Cardiac muscle cell (in vitro differentiated cells and primary cell): ENCODE results near the gene SLC46A1. TPM values are rescaled to one million over a fixed set of nuclear protein-coding genes. Genes with fewer than 3 reads are reported as not detected.

Experiments
- DNase-seq, 2 donors: peaks; one replicate each; pipeline versions ENCODE4 v3.0.0 to v3.0.0-alpha.2; 2010 to 2017; ENCODE audit warnings: low read depth in 1 of 2, low spot score in 1 of 2
- H3K27ac ChIP-seq: fragments of 200-600 bp; sonication (generic); 2 replicates; pipeline ENCODE4 v1.5.1; 2016
- H3K27me3 ChIP-seq: fragments of 200-600 bp; sonication (generic); 2 replicates; pipeline ENCODE4 v1.6.0; 2016; ENCODE audit warnings: control low read depth
- H3K36me3 ChIP-seq: fragments of 200-600 bp; sonication (generic); 2 replicates; pipeline ENCODE4 v1.5.1; 2016; ENCODE audit warnings: control low read depth
- H3K4me1 ChIP-seq: fragments of 200-600 bp; sonication (generic); 2 replicates; pipeline ENCODE4 v1.8.1; 2017; ENCODE audit warnings: low read depth, mild to moderate bottlenecking, mixed run types
- H3K4me3 ChIP-seq: fragments of 200-600 bp; sonication (generic); 2 replicates; pipeline ENCODE4 v1.5.1; 2016; ENCODE audit warnings: mild to moderate bottlenecking
- H3K9me3 ChIP-seq: fragments of 200-600 bp; sonication (generic); 2 replicates; pipeline ENCODE4 v1.5.1; 2017; ENCODE audit warnings: low read depth, mild to moderate bottlenecking, control low read depth
- CTCF ChIP-seq: IDR thresholded peaks from 2 replicates; pipeline ENCODE4 v1.5.1; 2012; ENCODE audit warnings: low read depth, mild to moderate bottlenecking, low read length
- polyA plus RNA-seq: library from polyadenylated mRNA; unstranded; fragments of >200 nt; fragmentation: Nextera tagmentation; extraction: Ambion mirVana; gene quantifications from 2 replicates; pipeline ENCODE4 v1.2.1, GENCODE V29; 2016
- total RNA-seq: library from RNA; depleted of rRNA; stranded (reverse); fragments of >200 nt; gene quantifications from 2 replicates; pipeline ENCODE4 v1.2.3, GENCODE V29; 2016

SLC46A1 gene
- total and polyA plus RNA-seq, 2 experiments from 2014 or later = 8.4 to 11.6 TPM

- peaks cover 61% of the 10 kb centered on the region for H3K36me3 ChIP-seq
- DNase-seq = peak in 1 of 2 donors; percentile 49
- peak; percentile 42 for TF ChIP-seq CTCF
- peak overlapping the region; percentile 88 for H3K27ac ChIP-seq
- H3K4me3 ChIP-seq = no peak overlapping the region
- peaks cover 2% of the 10 kb centered on the region for H3K4me1 ChIP-seq
- no peaks in the 10 kb centered on the region for H3K27me3 ChIP-seq
- H3K9me3 ChIP-seq = no peaks in the 10 kb centered on the region
Measured at GRCh38 chr17:28346746-28347246, 59.2 kb downstream of the SLC46A1 start.

GRCh38 chr17:28346199-28346580, 59.8 kb downstream of the SLC46A1 start:
- H3K9me3 ChIP-seq = no peaks in the 10 kb centered on the region
- peak; percentile 15 to 25 for DNase-seq
- TF ChIP-seq CTCF = no peak
- no peaks in the 10 kb centered on the region for H3K27me3 ChIP-seq
- peak overlapping the region; percentile 88 for H3K27ac ChIP-seq
- no peak overlapping the region for H3K4me3 ChIP-seq
- peaks cover 61% of the 10 kb centered on the region for H3K36me3 ChIP-seq
- peaks cover 2% of the 10 kb centered on the region for H3K4me1 ChIP-seq

- H3K27me3 ChIP-seq = no peaks in the 10 kb centered on the region
- H3K4me1 ChIP-seq = peaks cover 2% of the 10 kb centered on the region
- H3K27ac ChIP-seq = peak overlapping the region; percentile 88
- DNase-seq = peak in 1 of 2 donors; percentile 43
- H3K9me3 ChIP-seq = no peaks in the 10 kb centered on the region
- peaks cover 61% of the 10 kb centered on the region for H3K36me3 ChIP-seq
- TF ChIP-seq CTCF = no peak
- no peak overlapping the region for H3K4me3 ChIP-seq
Measured at GRCh38 chr17:28345419-28346198, 60.4 kb downstream of the SLC46A1 start.

Other genes with a start within 250 kb of the SLC46A1 start
- 40.3 and 81.1 TPM in 2 replicates for gene TMEM97, start 87.0 kb downstream of the SLC46A1 start, total RNA-seq
- gene TMEM97, start 87.0 kb downstream of the SLC46A1 start, polyA plus RNA-seq = 65.7 and 140 TPM in 2 replicates
- 41.9 and 45.6 TPM in 2 replicates for gene IFT20, start 70.7 kb downstream of the SLC46A1 start, total RNA-seq
- gene IFT20, start 70.7 kb downstream of the SLC46A1 start, polyA plus RNA-seq = 69.5 and 73.8 TPM in 2 replicates
- gene TNFAIP1, start 70.5 kb downstream of the SLC46A1 start, total RNA-seq = 35.4 and 56.5 TPM in 2 replicates
- 30.9 and 35.7 TPM in 2 replicates for gene TNFAIP1, start 70.5 kb downstream of the SLC46A1 start, polyA plus RNA-seq
- 124 and 164 TPM in 2 replicates for gene POLDIP2, start 48.7 kb downstream of the SLC46A1 start, total RNA-seq
- gene POLDIP2, start 48.7 kb downstream of the SLC46A1 start, polyA plus RNA-seq = 141 and 147 TPM in 2 replicates
- not detected in 2 replicates for gene SEBOX, start 41.0 kb downstream of the SLC46A1 start, total RNA-seq
- gene SEBOX, start 41.0 kb downstream of the SLC46A1 start, polyA plus RNA-seq = 0.44 TPM in 1 of 2 replicates, not detected in the other
- gene VTN, start 35.9 kb downstream of the SLC46A1 start, total RNA-seq = 4.3 and 5.2 TPM in 2 replicates
- gene VTN, start 35.9 kb downstream of the SLC46A1 start, polyA plus RNA-seq = 3.4 and 5.6 TPM in 2 replicates
- gene SARM1, start 34.5 kb downstream of the SLC46A1 start, total RNA-seq = 11.5 and 13.4 TPM in 2 replicates
- 5.5 and 8.9 TPM in 2 replicates for gene SARM1, start 34.5 kb downstream of the SLC46A1 start, polyA plus RNA-seq
- not detected in 2 replicates for gene SLC13A2, start 67.4 kb upstream of the SLC46A1 start, total RNA-seq
- gene SLC13A2, start 67.4 kb upstream of the SLC46A1 start, polyA plus RNA-seq = not detected in 2 replicates
- 0.06 and 0.18 TPM in 2 replicates for gene FOXN1, start 100.1 kb upstream of the SLC46A1 start, total RNA-seq
- gene FOXN1, start 100.1 kb upstream of the SLC46A1 start, polyA plus RNA-seq = not detected in 2 replicates
- gene UNC119, start 146.4 kb upstream of the SLC46A1 start, total RNA-seq = 124 and 125 TPM in 2 replicates
- 73.3 and 101 TPM in 2 replicates for gene UNC119, start 146.4 kb upstream of the SLC46A1 start, polyA plus RNA-seq
- 107 and 114 TPM in 2 replicates for gene PIGS, start 165.3 kb upstream of the SLC46A1 start, total RNA-seq
- gene PIGS, start 165.3 kb upstream of the SLC46A1 start, polyA plus RNA-seq = 121 and 122 TPM in 2 replicates
- gene ALDOC, start 170.7 kb upstream of the SLC46A1 start, total RNA-seq = 183 and 334 TPM in 2 replicates
- 112 and 177 TPM in 2 replicates for gene ALDOC, start 170.7 kb upstream of the SLC46A1 start, polyA plus RNA-seq
- 9.8 and 52.7 TPM in 2 replicates for gene SPAG5, start 192.8 kb upstream of the SLC46A1 start, total RNA-seq
- 27.0 and 84.6 TPM in 2 replicates for gene SPAG5, start 192.8 kb upstream of the SLC46A1 start, polyA plus RNA-seq
- 7.3 and 16.2 TPM in 2 replicates for gene RSKR, start 208.0 kb upstream of the SLC46A1 start, total RNA-seq
- gene RSKR, start 208.0 kb upstream of the SLC46A1 start, polyA plus RNA-seq = 2.8 and 3.5 TPM in 2 replicates
- gene BLTP2, start 238.9 kb upstream of the SLC46A1 start, total RNA-seq = 67.3 and 89.0 TPM in 2 replicates
- gene BLTP2, start 238.9 kb upstream of the SLC46A1 start, polyA plus RNA-seq = 49.2 and 49.9 TPM in 2 replicates